Measurements from ENCODE around the gene SSBP3.
A peak's percentile ranks its signal among the peaks of the same experiment; 100 is the strongest.
"Not testable (repeated sequence)": the region's sequence is repeated elsewhere in the genome, so short reads cannot be mapped to it uniquely, and the experiment has no call there.

Gene SSBP3

DNA sequence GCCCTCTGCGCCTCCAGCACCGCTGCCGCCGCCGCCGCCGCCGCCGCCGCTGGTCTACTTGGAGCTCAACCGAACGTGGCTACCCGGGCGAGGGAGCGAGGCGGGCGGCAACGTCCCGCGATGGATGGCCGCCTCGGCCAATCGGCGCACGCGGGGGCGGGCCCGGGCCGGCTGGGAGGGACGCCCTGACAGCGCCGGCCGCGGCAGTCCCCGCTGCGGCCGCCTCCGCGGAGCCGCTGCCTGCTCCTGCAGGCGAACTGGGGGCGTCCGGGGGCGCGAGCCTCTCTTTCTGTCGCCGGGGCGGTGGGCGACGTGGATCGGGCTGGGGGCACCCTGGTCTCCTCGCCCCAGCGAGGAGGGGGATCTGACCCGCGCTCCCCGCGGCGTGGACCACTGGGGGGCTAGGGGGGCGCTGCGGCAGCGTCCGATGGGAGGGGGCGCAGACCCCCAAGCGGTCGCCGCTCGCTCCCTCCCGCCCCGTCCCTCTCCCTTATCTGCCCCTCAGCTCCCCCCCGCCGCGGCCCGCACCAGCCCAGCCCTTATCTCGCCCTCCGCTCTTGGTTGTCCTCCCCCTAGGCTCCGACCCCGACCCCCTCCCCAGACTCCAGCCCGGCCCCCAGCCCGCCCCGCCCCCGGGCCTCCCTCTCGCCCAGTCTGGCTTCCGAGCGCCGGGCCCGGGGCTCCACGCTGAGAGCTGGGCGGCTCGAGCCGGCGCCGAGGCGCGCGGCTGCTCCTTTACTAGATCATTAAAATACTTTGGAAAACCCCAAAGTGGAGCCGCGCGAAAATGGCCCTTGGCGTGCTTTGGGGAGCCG lies at the start of gene SSBP3:
TSS of gene SSBP3 (minus strand) at position 56 of the 815 bp plus-strand sequence.
- peak; percentile 93 for DNase-seq

DNA sequence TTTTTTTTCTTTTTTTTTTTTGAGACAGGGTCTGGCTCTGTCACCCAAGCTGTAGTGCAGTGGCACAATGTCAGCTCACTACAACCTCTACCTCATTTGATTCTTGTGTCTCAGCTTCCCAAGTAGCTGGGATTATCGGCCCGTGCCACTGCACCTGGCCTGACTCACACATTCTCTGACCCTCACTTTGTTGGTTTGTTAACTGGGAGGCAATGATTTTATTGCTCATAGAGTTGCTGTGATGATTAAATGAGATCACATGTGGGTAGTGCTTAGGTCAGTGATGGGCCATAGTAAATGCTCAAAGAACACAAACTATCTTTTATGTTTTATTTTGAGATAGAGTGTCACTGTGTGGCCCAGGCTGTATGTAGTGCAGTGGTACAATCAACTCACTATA lies 47.3 kb upstream of the SSBP3 start:
- DNase-seq = no peak

DNA sequence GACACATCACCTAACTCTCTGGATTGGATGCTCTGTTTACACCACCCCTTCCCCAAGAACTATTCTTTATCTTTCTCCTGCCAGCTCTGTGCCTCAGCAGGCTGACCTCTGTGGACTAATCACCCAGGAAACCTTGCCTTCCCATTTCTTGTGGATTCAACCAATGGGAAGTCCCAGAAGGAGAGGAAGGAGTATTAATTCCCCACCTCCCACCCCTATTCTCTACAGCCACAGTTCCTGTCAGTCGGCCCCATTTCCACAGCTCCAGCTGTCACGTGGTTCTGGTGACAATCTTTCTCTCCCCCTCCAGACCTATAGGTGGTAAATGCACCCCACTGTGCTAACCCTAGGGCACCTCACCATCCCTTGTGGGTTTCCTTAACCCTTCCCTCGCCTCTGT lies 46.8 kb upstream of the SSBP3 start:
- DNase-seq = no peak

DNA sequence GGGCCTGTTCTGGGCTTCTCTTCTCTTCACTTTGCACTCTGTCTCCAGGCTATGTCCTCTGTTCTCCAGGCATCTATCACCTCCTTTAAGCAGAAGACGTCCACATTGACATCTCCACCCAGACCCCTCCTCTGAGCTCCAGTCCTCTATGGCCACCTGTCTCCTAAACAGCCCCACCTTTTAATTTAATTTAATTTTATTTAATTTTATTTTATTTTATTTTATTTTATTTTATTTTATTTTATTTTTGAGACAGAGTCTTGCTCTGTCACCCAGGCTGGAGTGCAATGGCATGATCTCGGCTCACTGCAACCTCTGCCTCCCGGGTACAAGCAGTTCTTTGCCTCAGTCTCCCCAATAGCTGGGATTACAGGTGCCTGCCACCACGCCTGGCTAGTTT lies 43.2 kb upstream of the SSBP3 start:
- not testable (repeated sequence) for DNase-seq

DNA sequence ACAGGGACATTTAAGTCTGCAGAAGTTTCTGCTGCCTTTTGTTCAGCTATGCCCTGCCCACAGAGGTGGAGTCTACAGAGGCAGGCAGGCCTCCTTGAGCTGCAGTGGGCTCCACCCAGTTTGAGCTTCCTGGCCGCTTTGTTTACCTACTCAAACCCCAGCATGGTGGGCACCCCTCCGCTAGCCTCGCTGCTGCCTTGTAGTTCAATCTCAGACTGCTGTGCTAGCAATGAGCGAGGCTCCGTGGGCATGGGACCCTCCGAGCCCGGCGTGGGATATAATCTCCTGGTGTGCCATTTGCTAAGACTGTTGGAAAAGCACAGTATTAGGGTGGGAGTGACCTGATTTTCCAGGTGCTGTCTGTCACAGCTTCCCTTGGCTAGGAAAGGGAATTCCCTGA lies 42.6 kb upstream of the SSBP3 start:
- not testable (repeated sequence) for DNase-seq

DNA sequence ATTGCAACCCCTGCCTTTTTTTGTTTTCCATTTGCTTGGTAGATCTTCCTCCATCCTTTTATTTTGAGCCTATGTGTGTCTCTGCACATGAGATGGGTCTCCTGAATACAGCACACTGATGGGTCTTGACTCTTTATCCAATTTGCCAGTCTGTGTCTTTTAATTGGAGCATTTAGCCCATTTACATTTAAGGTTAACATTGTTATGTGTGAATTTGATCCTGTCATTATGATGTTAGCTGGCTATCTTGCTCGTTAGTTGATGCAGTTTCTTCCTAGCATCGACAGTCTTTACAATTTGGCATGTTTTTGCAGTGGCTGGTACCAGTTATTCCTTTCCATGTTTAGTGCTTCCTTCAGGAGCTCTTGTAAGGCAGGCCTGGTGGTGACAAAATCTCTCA lies 40.9 kb upstream of the SSBP3 start:
- not testable (repeated sequence) for DNase-seq

DNA sequence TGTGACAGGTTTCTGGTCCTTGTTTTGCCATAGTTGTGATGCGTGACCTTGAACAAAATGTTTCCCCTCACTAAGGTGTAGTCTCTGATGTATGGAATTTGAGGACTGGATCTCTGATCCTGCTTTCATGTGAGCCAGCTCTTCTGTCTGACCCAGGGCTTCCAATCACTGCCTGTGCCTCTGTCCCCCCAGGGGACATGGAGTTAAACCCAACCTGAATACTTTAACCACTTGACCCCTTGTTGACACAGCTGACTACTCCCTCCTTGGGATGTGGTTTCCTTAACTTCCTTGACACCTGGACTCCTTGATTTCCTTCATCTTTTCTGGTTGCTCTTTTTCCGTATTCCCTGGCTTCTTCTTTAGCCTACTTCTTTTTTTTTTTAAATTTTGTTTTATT lies 36.0 kb upstream of the SSBP3 start:
- DNase-seq = no peak

DNA sequence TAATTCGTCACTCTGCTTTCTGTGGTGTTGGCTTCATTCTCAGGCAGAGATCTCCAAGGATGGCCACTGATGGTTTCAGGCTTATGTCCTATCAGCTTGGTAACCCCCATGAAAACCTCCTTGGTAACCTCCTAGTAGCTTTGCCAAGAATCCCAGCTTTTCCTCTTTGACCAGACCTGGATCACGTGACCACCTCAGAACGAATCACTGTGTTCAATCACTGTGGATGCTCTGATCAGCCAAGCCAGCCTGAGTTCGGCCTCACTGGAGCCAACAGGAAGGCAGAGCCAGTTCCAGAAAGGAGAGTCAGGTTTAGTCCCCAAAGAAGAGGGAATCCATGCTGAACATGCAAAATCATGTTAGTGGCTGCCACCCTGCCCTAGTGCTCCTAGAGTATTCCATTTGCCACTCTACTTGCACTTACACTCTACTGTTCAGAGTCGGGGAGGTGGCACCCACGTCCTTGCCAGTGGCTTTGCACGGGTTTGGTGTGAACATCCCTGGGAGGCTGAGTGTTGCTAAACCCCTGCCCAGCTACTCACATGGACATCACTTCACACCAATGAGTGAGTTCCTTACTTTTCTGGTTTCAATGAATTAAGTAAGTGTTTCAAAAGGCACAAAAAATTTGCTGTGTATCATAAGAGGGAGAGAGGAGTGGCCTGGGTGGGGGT lies 33.5 kb upstream of the SSBP3 start:
- DNase-seq = no peak

DNA sequence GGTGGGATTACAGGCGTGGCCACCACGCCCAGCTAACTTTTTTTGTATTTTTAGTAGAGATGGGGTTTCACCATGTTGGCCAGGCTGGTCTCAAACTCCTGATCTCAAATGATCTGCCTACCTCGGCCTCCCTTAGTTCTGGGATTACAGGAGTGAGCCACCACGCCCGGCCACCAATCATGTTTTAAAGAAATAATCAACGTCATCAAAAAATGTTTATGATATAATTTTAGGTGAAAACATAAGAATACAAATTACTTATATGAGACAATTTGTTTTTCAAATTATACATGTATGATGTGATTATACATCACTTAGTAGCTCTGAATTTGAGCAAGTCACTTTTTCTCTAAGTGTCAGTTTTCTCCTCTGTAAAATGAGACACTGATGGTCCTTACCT lies 31.6 kb upstream of the SSBP3 start:
- no peak for DNase-seq

DNA sequence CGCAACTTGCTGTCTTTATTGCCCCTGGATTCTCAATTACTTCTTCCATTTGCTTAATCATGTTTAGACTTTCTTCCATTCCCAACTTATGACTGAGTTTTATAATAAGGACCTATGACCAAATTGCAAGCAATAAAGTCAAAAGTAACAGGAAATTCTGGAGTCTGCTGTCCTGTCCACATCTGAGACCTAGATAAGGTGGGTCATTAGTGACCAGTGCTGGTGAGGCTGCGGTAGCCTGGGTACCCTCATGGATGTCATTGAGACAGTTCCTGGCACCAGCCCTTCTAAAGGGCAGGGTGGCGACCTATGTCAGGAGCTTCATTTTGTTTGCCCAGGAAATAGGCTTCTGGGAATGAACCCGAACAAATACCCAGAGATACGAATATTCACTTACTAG lies 30.6 kb upstream of the SSBP3 start:
- DNase-seq = no peak

DNA sequence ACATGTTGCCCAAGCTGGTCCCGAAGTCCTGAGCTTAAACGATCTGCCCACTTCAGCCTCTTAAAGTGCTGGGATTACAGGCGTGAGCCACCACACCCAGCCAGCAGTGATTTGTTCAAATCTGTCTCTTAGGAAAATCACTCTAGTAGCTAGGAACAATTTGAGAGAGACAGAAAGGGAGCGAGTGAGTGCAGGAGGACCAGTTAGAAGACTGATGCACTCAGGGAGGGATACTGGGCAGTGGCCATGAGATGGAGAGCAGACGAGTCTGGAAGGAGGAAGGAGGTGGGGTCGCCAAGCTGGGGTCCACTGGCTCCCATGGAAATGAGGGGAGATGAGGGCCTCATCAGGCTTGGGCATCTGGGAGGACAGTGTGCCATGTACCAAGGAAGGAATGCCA lies 23.6 kb upstream of the SSBP3 start:
- DNase-seq = no peak

DNA sequence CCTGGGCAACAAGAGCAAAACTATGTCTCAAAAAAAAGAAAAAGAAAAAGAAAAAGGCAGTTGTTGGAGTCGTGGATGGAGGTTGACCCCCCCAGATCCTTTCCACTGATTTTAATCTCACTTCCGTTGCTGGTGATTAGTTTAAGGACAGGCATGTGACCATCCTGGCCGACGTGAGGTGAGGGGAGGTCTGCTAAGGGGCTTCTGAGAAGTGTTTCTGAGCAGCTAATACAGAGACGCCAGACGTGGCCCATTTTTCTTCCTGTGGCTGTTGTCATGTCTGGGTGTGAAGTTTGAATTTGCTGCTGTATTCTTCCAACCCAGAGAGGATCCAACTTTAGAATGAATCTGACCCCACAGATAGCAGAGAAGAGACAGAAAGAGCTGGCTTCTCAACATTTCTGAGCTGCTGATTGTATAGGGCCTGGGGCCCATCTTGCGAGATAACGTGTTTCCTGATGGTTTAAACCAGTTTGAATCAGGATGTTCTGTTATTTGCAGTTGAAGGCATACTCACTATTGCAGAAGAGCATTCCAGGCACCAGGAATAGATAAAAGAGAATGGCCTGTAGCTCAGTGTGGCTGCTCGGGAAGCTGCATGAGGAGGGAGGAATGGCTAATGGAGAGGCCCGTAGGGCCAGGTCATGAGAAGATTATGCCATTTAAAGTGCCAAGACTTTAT lies 22.8 kb upstream of the SSBP3 start:
- DNase-seq = no peak

DNA sequence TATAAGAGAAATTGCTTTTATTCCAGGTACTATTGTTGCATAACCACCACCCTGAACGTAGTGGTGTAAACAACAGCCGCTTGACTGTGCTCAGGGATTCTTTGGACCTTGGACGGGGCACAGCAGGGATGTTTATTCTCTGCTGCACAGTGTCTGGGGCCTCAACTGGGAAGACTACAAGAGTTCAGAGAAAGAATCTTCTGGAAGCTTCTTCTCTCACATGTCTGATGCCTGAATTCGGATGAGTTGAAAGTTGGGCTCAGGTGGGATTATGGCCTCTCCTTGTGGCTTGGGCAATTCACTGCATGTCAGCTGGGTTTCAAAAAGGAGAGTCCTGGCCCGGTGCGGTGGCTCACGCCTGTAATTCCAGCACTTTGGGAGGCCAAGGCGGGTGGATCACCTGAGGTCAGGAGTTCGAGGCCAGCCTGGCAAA lies 19.0 kb upstream of the SSBP3 start:
- DNase-seq = no peak

DNA sequence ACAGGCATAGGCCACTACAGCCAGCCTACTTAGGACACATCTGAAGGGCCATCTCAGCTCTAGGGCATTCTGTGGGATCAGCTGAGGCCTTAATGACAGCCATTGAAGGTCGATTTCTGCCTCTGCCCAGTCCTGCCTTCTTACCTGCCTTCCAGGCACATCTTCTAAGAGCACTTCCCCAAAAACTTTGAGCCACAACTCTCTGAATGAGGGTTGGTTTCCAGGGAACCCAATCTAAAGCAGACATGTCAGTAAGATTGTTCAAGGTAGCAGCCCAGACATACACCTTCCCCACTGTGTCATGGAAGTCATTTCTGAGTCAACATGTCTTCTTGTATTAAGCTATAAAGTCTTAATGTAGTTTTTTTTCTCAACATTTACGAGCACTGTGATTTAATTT lies 18.2 kb upstream of the SSBP3 start:
- DNase-seq = no peak

DNA sequence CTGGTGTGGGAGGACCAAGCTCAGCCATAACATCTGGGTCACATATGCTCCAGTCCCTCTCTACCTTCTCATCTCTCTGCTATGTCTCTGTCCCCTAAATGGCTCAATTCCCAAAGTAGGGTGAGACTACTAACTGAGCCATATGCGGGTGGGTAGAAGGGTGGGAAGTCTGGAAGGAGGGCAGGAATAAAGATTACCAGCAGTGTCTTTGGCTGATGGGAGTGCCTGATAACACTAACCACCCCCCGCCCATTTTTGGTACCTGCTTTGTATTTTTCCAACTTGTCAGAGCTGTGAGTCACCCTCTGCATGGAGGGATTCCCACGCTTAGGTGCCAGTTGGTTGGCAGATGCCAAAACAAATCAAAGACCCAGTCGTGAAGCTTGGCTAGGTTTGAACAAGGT lies 14.9 kb upstream of the SSBP3 start:
- no peak for DNase-seq

DNA sequence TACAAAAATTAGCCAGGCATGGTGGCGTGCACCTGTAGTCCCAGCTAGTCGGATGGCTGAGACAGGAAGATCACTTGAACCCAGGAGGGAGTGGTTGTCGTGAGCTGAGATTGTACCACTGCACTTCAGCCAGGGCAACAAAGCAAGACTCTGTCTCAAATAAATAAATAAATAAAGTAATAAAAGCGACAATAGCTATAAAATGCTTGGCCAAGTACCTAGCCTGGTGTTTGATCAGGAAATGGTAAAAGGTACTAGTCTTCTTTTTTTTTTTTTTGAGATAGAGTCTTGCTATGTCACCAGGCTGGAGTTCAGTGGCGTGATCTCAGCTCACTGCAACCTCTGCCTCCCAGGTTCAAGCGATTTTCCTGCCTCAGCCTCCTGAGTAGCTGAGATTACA lies 12.4 kb upstream of the SSBP3 start:
- not testable (repeated sequence) for DNase-seq

DNA sequence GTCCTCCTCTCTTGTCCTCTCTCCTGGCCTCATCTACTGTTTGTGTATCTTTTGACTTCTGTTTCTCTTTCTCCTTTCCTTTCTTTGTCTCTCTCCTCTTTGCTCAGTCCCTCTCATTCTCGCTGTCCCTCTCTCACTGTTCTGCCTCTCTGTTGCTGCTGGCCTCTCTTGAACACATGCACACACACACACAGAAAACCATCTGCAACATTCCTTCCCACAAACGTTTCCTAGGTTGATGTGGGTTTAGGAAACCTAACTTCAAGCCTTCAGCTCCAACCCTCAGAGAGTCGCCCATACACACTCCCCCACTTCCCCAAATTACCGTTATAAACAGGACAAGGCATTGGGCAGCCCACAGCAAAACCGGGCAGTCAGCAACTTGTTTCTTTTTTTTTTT lies 10.9 kb upstream of the SSBP3 start:
- no peak for DNase-seq

DNA sequence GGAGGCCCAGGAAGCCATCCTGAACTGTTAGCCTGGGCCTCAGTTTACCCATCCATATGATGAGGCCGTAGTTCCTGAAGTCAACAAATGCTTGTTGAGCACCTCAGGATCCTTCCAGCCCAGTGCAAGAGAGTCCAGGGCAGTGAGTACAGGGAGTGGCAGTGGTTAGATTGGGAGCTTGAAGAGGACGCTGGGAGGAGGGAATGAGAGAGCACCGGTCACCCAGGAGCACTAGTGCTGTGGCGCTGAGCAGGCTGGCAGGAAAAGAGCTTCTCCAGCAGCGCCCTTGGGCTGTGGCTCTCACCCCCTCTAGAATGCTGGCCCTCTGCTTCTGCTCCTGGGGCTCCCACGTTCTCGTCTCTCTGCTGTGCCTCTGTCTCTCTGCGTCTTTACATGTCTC lies 10.2 kb upstream of the SSBP3 start:
- DNase-seq = no peak

DNA sequence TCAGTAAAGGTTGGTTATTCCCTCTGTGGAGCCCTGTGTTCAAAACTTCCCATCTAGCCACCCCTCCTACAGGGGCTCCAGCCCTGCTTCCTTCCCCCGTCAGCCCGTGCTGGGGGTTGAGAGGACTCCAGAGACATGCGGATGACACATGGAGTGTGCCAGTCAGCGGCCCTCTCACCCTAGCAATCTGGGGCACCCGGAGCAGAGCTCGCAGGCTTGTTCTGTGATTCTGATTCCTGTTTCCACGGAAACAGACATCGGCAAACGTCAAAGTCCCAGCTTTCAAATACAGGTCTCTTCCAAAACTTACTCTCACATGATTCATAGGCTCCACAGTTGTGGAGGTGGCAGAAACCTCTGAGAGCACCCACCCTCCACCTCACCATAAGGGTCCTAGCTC lies 9.8 kb upstream of the SSBP3 start:
- DNase-seq = no peak

DNA sequence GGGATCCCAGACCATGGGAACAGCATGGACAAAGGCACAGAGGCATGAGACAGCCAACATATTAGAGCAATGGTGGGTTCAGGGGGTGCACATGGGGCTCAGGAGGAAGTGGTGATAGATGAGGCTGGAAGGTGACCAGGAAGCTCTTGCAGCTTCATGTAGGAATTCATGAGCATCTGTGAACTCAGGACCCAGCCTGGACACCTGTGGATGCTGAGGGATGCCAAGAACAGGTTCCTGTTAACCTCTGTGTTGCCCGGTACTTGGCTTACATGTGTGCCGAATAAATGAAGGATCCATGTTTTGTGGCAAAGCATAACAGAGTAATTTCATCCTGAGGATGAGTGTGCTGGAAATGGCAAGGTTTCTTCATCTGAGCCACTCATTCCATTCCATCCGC lies 9.3 kb upstream of the SSBP3 start:
- no peak for DNase-seq

DNA sequence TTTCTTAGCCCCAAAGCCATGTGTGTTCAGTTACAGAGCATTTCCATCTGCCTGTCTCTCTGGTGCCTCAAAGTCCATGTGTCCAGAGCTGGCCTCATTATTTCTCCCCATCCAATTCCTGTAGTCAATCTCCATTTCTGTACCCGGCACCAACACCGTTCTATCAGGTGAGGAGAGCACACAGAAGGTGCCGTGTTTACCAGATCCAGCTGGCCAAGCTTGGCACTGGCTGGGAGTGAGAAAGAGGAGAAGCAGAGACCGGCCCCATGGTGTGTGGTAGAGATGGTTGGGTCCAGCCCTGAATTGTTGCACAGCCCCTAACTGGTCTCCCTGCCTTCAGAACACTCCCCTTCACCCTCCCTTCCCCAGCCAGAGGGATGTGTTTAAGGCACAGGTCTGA lies 7.5 kb upstream of the SSBP3 start:
- no peak for DNase-seq

DNA sequence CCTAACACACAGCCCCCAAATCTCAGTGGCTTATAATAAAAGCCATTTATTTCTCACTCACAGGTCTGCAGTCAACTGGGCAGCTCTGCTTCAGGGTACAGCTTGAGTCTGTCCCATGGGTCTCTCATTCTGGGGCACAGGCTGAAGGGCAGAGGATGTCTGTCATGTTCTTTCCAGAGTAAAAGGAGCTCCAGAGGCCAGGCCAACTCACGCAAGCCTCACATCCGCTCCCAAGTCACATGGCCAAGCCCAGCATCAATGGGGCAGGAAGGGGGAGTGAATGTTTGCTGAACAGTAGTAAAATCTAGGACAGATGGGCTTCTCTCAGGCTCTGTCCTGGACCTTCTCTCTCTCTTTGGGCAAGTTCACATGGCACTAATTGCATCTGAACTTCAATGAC lies 7.1 kb upstream of the SSBP3 start:
- peak; percentile 42 for DNase-seq

DNA sequence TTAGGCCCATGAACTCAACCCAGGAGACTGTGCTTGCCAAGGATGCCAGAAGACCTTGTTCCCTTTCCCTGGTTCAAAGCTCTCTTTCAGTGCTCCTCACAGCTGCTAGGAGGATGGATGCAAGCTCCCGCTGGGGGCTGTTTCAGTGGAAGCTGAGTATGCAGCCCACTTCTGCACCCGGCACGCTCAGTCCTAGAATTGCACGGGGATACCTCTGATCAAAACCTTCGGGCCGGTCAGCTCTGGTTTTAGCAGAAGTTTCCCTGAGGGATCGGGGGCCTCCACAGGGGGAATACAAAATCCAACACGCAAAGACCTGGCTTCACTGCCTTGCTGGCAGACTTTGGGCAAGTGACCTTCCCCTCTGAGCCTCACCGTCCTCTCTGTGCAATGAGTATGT lies 4.2 kb upstream of the SSBP3 start:
- DNase-seq = no peak

Data from stimulated activated CD4-positive, alpha-beta T cell treated with anti-CD3 and anti-CD28 coated beads, Interleukin-15, amount 100 ng/mL, for 24 hours (primary cell).